H1 (cell line): ENCODE measurements around the gene TMIGD2. TPM values are rescaled to one million over a fixed set of nuclear protein-coding genes. Genes with fewer than 3 reads are reported as not detected.

Source experiments
- polyA plus RNA-seq, 7 experiments: library from polyadenylated mRNA; depleted of rRNA in 3 of 7; stranded (reverse) in 5 of 7; unstranded in 2 of 7; fragments of >200 nt in 5 of 7; fragments of 200-250 nt in 2 of 7; gene quantifications; 1 replicate in 5 of 7; 2 replicates in 1 of 7; 4 replicates in 1 of 7; pipeline versions ENCODE4 v1.2.1 to v1.2.3, GENCODE V29; 2011 to 2013; ENCODE audit warnings: missing spikeins in 2 of 7, mixed read lengths in 2 of 7
- total RNA-seq: library from RNA; stranded (reverse); fragmentation: NEBNext Ultra II Directional; extraction: Animal tissue kit (Norgen Biotek cat#: 25700); gene quantifications from 2 replicates; pipeline ENCODE4 v1.2.1, GENCODE V29; 2021
- TF ChIP-seq, protein P1 (sequence below): fragments of 300-600 bp; sonication (generic); IDR thresholded peaks from 2 replicates; pipeline ENCODE4 v1.7.1; 2012; ENCODE audit warnings: low read length, moderate library complexity, mild to moderate bottlenecking, inconsistent platforms; ENCODE audit not compliant: insufficient replicate concordance

TMIGD2 gene
- total and polyA plus RNA-seq, 2 of the 8 experiments (the other 6 are each of a cell fraction or from before 2014, with no cell fraction given): 0.39 to 0.41 TPM

DNA sequence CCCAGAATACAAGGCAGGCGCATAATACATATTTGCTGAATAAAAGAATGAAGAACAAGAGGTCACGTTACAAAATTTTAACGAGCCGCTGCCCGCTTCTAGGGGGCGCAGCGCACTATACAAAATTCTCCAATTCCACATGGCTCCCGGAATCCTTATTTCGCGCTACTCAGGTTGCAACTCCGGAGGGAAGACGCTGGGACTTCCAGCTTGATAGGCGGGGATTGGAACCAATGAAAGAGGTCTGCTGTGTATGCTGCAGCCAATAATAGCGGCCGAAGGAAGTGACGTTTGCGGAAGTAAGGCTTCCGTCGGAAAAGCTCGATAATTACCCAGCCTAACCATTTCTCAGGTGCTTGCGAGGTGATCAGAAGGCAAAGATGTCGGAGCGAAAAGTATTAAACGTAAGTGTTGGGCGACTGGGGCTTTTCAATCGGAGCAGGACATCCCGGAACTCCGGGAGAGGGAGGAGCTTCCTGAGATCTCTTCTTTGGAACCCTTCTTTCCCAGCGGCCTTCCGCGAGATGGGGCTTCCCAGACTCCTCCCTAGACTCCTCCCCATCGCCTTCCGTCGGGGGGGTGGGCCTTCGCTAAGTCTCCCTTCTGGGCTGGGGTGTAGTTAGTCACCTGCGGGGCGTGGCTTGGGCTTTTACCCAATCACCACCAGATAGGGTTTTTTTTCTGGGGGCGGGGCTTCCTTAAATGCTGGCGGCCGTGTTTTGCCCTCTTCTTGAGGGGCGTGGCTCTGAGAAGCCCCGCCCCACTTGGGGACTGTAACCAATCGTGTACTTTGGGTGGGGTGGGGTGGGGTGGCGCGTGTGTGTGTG, 55.2 kb downstream of the TMIGD2 start, which contains the start of gene YJU2 (continued):
- TF ChIP-seq, protein P1, sequence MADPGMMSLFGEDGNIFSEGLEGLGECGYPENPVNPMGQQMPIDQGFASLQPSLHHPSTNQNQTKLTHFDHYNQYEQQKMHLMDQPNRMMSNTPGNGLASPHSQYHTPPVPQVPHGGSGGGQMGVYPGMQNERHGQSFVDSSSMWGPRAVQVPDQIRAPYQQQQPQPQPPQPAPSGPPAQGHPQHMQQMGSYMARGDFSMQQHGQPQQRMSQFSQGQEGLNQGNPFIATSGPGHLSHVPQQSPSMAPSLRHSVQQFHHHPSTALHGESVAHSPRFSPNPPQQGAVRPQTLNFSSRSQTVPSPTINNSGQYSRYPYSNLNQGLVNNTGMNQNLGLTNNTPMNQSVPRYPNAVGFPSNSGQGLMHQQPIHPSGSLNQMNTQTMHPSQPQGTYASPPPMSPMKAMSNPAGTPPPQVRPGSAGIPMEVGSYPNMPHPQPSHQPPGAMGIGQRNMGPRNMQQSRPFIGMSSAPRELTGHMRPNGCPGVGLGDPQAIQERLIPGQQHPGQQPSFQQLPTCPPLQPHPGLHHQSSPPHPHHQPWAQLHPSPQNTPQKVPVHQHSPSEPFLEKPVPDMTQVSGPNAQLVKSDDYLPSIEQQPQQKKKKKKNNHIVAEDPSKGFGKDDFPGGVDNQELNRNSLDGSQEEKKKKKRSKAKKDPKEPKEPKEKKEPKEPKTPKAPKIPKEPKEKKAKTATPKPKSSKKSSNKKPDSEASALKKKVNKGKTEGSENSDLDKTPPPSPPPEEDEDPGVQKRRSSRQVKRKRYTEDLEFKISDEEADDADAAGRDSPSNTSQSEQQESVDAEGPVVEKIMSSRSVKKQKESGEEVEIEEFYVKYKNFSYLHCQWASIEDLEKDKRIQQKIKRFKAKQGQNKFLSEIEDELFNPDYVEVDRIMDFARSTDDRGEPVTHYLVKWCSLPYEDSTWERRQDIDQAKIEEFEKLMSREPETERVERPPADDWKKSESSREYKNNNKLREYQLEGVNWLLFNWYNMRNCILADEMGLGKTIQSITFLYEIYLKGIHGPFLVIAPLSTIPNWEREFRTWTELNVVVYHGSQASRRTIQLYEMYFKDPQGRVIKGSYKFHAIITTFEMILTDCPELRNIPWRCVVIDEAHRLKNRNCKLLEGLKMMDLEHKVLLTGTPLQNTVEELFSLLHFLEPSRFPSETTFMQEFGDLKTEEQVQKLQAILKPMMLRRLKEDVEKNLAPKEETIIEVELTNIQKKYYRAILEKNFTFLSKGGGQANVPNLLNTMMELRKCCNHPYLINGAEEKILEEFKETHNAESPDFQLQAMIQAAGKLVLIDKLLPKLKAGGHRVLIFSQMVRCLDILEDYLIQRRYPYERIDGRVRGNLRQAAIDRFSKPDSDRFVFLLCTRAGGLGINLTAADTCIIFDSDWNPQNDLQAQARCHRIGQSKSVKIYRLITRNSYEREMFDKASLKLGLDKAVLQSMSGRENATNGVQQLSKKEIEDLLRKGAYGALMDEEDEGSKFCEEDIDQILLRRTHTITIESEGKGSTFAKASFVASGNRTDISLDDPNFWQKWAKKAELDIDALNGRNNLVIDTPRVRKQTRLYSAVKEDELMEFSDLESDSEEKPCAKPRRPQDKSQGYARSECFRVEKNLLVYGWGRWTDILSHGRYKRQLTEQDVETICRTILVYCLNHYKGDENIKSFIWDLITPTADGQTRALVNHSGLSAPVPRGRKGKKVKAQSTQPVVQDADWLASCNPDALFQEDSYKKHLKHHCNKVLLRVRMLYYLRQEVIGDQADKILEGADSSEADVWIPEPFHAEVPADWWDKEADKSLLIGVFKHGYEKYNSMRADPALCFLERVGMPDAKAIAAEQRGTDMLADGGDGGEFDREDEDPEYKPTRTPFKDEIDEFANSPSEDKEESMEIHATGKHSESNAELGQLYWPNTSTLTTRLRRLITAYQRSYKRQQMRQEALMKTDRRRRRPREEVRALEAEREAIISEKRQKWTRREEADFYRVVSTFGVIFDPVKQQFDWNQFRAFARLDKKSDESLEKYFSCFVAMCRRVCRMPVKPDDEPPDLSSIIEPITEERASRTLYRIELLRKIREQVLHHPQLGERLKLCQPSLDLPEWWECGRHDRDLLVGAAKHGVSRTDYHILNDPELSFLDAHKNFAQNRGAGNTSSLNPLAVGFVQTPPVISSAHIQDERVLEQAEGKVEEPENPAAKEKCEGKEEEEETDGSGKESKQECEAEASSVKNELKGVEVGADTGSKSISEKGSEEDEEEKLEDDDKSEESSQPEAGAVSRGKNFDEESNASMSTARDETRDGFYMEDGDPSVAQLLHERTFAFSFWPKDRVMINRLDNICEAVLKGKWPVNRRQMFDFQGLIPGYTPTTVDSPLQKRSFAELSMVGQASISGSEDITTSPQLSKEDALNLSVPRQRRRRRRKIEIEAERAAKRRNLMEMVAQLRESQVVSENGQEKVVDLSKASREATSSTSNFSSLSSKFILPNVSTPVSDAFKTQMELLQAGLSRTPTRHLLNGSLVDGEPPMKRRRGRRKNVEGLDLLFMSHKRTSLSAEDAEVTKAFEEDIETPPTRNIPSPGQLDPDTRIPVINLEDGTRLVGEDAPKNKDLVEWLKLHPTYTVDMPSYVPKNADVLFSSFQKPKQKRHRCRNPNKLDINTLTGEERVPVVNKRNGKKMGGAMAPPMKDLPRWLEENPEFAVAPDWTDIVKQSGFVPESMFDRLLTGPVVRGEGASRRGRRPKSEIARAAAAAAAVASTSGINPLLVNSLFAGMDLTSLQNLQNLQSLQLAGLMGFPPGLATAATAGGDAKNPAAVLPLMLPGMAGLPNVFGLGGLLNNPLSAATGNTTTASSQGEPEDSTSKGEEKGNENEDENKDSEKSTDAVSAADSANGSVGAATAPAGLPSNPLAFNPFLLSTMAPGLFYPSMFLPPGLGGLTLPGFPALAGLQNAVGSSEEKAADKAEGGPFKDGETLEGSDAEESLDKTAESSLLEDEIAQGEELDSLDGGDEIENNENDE: no peak
